Ovary (tissue), 3 donors: ENCODE results near the gene NOC3L.

Experiments
- CTCF ChIP-seq, 3 donors: fragments of 450-650 bp in 2 of 3; fragments of 200-600 bp in 1 of 3; IDR thresholded peaks; one replicate each; pipeline versions ENCODE4 v1.5.1 to v1.8.0; 2016 to 2022; ENCODE audit warnings: antibody characterized with exemption in 3 of 3, mild to moderate bottlenecking in 1 of 3
- EP300 ChIP-seq: sonication (generic); formaldehyde crosslinking; IDR thresholded peaks from one replicate; pipeline ENCODE4 v1.6.1; 2017; ENCODE audit warnings: antibody characterized with exemption
- POLR2A ChIP-seq: fragments of 450-650 bp; IDR thresholded peaks from one replicate; pipeline ENCODE4 v1.6.1; 2017; ENCODE audit warnings: antibody characterized with exemption, mild to moderate bottlenecking, moderate library complexity
- donor health status: DM: no; HTN: no; CAD: no.

- no peak for TF ChIP-seq CTCF (IDR thresholded peaks at IDR 0.05)
- TF ChIP-seq POLR2A: no peak
- TF ChIP-seq EP300: no peak
These were observed 75.8 kb downstream of the NOC3L start for GRCh38 chr10:94286901-94287300.
